ENCODE data around the gene GAS7.

GAS7 gene

GRCh38 chr17:10156077-10156435, 42.4 kb downstream of the GAS7 start:
- TF ChIP-seq, protein P1, sequence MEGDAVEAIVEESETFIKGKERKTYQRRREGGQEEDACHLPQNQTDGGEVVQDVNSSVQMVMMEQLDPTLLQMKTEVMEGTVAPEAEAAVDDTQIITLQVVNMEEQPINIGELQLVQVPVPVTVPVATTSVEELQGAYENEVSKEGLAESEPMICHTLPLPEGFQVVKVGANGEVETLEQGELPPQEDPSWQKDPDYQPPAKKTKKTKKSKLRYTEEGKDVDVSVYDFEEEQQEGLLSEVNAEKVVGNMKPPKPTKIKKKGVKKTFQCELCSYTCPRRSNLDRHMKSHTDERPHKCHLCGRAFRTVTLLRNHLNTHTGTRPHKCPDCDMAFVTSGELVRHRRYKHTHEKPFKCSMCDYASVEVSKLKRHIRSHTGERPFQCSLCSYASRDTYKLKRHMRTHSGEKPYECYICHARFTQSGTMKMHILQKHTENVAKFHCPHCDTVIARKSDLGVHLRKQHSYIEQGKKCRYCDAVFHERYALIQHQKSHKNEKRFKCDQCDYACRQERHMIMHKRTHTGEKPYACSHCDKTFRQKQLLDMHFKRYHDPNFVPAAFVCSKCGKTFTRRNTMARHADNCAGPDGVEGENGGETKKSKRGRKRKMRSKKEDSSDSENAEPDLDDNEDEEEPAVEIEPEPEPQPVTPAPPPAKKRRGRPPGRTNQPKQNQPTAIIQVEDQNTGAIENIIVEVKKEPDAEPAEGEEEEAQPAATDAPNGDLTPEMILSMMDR (IDR thresholded peaks at IDR 0.05; ENCODE audit: extremely low read depth, missing control alignments) = no peak
- no peak for DNase-seq (ENCODE audit: low spot score)

DNA sequence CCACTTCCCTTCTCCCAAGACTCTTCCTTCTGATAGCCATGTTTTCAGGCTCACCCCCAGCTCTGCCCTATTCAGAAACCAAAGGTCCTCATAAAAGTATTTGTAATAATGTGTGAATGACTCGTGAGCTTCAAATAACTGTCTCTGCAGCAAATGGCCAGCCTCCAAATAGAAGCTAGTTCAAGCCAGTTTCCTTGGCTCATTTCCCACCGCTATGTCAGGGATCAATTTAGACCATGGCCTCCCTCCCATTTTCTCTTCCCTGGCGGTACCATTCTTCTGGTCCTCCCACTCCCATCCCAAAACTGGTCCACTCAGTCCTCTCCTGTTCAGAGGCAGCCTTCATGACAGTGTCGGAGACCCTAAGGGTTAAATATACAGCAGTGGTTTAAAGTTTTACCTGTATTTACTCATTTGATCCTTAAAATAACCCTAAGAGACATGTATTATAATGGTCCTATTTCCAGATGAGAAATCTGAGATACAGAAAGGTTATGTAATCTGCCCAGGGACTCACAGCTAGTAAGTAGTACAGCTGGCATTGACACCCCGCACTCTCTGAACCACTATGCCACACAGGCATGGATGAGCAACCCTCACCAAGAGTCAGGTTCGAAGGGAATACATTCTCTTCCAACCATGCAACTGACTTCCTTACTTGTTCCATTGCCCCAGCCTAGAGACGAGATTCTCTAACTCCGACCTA, 42.9 kb downstream of the GAS7 start:
- no peak for DNase-seq (ENCODE audit: low spot score)
- TF ChIP-seq, protein P1 (IDR thresholded peaks at IDR 0.05; ENCODE audit: extremely low read depth, missing control alignments) = no peak

DNA sequence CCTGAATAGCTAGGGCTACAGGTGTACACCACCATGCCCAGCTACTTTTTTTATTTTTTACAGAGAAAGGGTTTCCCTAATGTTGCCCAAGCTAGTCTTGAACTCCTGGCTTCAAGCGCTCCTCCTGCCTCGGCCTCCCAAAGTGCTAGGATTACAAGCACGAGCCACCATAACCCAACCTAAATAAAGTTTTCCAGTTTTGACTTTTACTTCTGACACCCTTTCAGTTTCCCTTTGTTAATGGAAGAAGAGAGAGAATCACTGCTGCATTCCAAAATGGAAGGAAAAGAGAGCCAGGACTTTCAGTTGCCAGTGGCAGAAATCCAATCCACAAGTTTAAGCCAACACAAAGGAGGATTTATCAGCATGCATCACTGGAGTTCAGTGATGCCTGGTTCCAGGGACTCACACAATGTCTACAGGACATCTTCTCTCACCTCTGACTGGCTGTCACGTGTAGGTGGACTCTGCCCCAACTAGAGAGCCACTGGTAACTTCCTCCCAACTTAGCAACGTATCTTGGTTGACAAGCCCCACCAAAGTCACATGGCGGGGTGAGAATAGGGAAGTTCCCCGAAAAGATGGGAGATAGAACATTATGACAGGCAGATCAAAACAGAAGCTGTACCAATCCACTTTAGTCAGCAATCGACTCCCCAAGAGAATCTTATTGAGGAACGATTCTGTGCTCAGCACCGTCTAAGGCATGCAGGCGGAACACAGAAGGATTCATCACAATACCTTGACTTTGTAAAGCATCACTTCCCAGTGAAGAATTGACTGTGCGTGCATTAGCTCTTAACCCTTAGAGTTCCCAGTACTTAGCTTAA, 46.5 kb downstream of the GAS7 start:
- DNase-seq (ENCODE audit: low spot score) = no peak
- TF ChIP-seq, protein P1 (IDR thresholded peaks at IDR 0.05; ENCODE audit: extremely low read depth, missing control alignments) = no peak

DNA sequence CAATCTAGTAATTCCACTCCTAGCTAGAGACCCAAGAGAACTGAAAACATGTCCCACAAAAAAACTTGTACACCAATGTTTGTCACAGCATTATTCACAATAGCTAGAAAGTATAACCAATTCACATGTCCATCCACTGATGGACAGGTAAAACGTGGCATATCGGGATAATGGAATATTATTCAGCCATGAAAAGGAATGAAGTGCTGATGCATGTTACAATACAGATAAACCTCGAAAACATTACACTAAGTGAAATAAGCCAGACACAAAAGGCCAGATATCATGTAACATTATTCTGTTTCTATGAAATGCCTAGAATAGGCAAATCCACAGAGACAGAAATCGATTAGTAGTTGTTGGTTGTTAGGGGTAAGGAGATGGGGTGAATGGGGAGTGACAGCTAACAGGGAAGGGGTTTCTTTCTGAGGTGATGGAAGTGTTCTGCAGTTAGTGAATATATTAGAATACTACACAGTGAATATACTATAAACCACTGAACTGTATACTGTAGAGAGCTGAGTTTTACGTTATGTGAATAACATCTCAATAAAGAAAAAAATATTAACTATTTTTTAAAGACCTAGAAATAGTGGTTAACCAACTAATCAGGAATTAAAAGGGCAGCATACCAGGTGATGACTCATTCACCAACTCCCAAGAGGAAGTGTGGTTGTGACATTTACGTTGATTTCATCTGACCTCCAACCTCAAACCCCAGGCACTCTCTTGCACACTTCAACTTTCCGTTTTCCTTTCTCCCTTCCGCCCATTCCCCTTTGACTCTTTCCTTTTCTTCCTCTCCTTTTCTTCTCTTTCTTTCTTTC, 48.6 kb downstream of the GAS7 start:
- TF ChIP-seq, protein P1 (IDR thresholded peaks at IDR 0.05; ENCODE audit: extremely low read depth, missing control alignments) = no peak
- peak; percentile 29 for DNase-seq (ENCODE audit: low spot score)

DNA sequence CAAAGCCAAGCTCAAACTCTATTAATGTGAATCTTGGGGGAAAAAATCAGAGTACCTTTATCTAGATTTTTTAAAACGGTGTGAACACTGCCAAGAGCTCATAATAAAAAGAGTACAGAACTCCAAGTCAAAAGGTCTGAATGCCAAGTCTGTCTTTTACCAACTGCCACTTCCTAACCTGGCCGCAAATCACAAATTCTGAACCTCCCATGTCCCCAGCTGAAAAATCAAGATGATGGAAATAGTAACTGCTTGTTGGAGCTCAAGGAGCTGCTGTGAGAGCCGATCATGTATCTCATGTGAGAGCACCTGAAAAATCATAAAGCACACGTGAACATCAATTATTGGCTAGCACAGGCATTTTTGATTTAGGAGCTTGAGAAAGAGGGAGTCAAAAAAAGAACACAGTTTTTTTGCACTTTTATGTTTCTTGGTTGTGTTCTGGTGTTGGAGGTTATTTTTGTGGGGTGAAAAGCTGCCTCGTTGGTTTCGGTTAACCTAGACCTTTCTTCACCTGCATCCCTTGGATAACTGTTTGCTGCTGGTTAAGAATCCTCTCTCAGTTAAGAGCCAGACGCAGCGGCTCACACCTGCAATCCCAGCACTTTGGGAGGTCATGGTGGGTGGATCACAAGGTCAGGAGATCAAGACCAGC, 50.5 kb downstream of the GAS7 start:
- TF ChIP-seq, protein P1 (IDR thresholded peaks at IDR 0.05; ENCODE audit: extremely low read depth, missing control alignments) = no peak
- no peak for DNase-seq (ENCODE audit: low spot score)

DNA sequence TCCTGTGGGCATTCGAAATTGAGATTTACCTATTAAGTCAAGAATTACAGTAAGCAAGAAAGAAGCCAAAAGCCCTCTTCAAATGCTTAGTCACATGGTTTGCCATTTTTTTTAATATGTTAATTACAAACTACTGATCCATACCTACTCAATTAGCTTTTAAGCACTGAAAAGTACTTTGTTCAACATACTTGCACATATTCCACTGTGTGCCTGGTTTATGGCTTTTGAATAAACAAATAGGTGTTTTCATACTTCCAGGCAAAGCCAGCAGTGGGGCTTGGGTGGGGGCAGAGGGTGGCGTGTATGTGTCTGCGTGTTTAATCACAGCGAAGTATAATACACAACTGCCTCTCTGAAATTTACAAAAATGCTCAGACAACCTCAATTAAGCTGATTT, 51.4 kb downstream of the GAS7 start:
- DNase-seq (ENCODE audit: low spot score) = no peak
- TF ChIP-seq, protein P1 (IDR thresholded peaks at IDR 0.05; ENCODE audit: extremely low read depth, missing control alignments) = no peak

All from GM20000 (cell line).